ENCODE results near the gene DNAJB11.

DNA sequence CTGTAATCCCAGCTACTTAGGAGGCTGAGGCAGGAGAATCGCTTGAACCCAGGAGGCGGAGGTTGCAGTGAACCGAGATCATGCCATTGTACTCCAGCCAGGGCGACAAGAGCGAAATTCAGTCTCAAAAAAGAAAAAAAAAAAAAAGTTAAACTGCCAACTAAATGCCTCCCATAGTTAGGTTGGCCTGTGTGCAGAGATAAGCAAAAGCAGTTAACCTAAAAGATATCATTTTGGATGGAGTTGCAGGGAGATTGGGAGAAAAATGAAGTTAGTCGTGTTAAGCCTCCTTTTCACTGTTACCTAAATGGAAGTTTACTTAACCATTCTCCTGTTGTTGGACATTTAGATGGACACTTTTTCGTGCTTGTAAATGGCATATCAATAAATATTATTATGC, 58.2 kb downstream of the DNAJB11 start:
- TF ChIP-seq, protein P1, sequence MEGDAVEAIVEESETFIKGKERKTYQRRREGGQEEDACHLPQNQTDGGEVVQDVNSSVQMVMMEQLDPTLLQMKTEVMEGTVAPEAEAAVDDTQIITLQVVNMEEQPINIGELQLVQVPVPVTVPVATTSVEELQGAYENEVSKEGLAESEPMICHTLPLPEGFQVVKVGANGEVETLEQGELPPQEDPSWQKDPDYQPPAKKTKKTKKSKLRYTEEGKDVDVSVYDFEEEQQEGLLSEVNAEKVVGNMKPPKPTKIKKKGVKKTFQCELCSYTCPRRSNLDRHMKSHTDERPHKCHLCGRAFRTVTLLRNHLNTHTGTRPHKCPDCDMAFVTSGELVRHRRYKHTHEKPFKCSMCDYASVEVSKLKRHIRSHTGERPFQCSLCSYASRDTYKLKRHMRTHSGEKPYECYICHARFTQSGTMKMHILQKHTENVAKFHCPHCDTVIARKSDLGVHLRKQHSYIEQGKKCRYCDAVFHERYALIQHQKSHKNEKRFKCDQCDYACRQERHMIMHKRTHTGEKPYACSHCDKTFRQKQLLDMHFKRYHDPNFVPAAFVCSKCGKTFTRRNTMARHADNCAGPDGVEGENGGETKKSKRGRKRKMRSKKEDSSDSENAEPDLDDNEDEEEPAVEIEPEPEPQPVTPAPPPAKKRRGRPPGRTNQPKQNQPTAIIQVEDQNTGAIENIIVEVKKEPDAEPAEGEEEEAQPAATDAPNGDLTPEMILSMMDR (conservative IDR thresholded peaks at IDR 0.05; ENCODE audit: low read depth, low read length): no peak
- TF ChIP-seq BHLHE40 (IDR thresholded peaks at IDR 0.05; ENCODE audit: low read depth, low read length): no peak
- no peak for TF ChIP-seq SMC3 (IDR thresholded peaks at IDR 0.05; ENCODE audit: low read depth, low read length)
- TF ChIP-seq CEBPB (IDR thresholded peaks at IDR 0.05; ENCODE audit: low read depth, low read length): no peak
- no peak for TF ChIP-seq POLR2A (IDR thresholded peaks at IDR 0.05; ENCODE audit: low read depth, low read length)
- no peak for TF ChIP-seq FOS (IDR thresholded peaks at IDR 0.05; ENCODE audit: low read depth, low read length)
- no peak for TF ChIP-seq MXI1 (IDR thresholded peaks at IDR 0.05; ENCODE audit: borderline replicate concordance, low read depth, low read length)
- no peak for TF ChIP-seq RAD21 (IDR thresholded peaks at IDR 0.05; ENCODE audit: low read length)

Data from IMR-90 (cell line).